NCI-H2227 (cell line): ENCODE measurements around the gene CENPB.

Source experiments
- DNase-seq: peaks from one replicate; lab custom pipeline; 2025; ENCODE audit not compliant: unreplicated experiment; lab: John Stamatoyannopoulos, UW

CENPB gene

DNA sequence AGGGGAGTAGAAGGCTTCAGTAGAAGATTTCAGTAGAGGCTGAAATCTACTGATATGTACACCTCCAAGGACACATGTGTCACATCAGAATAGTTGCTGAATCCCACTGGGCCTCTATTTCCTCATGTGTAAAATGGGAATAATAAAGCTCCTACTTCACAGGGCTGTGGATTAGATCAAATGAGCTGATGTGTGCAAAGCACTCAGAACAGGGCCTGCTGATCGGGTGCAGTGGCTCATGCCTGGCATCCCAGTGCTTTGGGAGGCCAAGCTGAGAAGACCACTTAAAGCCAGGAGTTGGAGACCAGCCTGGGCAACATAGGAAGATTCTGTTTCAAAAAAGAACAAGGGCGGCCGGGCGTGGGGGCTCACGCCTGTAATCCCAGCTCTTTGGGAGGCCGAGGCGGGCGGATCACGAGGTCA, 25.7 kb upstream of the CENPB start:
- DNase-seq, result no peak

DNA sequence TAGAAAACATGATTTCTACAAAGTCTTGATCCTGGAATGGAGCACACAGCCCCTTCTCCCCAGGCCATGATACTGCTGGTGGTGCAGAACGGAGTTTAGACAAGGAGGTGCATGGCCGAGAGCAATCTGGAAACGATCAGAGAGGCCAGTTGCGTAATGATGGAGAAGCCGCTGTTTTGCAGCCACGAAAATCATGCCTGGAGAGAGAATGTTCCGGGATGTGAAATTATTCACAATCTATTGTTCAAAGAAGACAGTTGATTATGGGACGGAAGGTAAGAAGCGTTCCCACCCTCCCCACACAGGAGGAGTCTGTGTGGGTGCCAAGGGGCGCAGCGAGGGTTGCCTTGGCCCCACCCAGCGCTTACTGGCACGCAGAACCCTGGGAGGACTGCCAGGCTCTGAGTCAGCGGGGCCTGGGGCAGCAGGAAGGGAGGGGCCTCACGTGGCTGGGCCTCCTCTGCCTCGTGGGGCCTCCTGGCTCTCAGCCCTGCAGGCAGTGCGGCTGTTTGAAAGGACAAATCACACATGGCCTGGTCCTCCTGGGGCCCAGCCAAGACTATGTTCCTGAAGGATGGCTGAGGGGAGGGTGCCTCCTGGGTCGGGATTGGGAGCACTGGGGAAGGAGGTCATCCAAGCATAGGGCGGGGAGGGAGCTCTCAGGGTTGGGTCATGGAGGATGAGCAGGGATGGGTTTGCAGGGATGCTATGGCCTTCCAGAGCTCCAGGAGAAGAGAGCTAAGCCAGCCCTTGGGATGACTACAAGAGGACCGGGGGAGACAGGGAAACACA, 25.1 kb upstream of the CENPB start:
- DNase-seq, result peak; percentile 59

DNA sequence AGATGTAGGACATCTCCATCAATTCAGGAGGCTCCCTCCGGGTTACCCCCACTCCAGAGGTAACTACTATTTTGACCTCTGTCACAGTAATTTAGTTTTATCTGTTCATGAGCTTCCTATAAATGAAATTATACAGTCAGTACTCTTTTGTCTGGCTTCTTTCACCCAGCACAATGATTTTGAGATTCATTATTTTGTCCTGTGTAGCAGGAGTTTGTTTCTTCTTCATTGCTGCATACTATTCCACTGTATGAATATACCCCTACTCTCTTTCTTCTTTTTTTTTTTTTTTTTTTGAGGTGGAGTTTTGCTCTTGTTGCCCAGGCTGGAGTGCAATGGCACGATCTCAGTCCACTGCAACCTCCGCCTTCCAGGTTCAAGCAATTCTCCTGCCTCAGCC, 22.0 kb upstream of the CENPB start:
- DNase-seq, result no peak

DNA sequence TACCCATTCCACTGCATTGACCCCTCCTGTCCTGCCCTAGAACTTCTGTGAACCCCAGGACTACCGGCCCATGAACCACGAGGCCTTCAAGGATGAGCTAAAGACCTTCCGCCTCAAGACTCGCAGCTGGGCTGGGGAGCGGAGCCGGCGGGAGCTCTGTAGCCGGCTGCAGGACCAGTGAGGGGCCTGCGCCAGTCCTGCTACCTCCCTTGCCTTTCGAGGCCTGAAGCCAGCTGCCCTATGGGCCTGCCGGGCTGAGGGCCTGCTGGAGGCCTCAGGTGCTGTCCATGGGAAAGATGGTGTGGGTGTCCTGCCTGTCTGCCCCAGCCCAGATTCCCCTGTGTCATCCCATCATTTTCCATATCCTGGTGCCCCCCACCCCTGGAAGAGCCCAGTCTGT, 18.2 kb upstream of the CENPB start:
- no peak for DNase-seq

DNA sequence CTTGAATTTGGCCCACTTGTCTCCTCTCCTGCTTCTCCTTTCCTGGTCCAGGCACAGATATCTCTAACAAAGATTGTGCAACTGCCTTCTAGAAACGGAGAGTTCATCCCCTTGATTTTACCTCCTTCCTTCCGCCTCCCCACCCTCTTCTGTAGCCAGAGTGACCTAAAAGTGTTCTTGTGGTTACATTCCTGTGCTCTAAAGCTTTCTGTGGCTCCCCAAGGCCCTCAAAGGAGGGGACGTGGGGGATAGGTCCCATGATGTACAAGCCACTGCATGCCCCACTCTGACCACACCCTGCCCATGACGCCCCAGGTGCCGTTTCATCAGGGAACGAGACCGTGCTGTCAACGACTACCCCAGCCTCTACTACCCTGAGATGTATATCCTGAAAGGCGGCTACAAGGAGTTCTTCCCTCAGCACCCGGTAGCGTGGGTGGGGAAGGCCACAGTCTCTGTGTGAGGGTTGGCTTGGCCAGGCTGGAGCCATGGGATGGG, 17.8 kb upstream of the CENPB start:
- no peak for DNase-seq

DNA sequence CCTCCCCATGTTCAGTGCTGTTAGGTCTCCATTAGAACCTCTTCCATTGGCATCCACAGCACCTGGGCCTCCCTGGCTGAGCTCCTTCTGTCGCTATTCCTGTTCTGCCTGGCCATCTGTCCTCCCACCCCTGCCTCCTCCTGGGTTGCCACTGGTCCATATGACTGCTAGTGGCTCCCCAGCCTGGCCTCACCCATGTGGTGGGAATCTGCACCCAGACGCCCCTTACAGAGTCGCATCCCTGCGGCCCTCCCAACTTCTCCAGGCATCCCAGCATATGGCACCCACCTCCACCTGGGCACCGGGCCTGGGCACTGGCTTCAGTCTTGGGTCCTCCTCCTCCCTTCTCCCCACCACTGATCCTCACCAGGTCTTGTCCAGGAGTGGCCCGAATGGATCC, 17.3 kb upstream of the CENPB start:
- no peak for DNase-seq

DNA sequence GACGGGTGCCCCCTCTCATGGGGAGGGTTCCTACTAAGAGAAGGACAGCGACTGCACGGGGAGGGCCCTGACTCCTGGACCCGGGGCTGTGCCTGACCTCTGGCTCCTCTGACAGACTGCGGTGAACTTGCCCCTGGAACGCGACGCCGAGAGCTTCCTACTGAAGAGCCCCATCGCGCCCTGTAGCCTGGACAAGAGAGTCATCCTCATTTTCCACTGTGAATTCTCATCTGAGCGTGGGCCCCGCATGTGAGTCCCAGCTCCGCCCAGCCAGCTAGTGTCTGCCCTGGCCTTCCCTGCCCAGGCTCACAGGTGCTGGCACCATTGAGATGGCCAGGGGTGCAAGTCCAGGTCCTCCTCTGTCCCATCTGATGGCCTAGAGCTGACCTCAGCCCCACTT, 16.7 kb upstream of the CENPB start:
- DNase-seq, result no peak

DNA sequence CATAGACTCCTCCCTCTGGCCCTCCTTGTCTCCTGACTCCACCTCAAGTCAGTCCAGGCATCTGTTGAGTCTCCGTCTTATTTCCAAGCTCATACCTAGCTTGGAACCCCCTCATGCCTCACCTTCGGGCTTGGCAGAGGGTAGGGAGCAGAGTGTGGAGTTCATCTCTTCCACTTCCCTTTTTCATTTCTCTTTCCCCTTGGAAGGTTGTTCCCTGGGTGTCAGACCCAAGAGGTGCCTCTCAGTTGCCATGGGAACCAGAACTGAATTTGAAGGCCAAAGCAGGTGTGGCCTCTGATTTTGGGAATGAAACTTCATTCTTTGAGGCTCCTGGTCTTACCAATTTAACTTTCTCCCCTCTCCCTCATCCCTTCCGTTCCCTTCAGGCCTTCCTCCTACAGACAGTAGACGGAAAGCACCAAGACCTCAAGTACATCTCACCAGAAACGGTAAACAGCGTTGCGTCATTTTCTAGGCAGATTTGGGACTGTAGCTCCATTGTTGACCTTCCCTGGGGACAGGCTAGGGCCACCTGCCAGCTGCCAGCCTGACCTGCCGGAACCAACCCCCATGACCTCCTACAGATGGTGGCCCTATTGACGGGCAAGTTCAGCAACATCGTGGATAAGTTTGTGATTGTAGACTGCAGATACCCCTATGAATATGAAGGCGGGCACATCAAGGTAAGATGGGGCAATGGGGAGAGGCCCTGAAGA, 16.1 kb upstream of the CENPB start:
- no peak for DNase-seq

DNA sequence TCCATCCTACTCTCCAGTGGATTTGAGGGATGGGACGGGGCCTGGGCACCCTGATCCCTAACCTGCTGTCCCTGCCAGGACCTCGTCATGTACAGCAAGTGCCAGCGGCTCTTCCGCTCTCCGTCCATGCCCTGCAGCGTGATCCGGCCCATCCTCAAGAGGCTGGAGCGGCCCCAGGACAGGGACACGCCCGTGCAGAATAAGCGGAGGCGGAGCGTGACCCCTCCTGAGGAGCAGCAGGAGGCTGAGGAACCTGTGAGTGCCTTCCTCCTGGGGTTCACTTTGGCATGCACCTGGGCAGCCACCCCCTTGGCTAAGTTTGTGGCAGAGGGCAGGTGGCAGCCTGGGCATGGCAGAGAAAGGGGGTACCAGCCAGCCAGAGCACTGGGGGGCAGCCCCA, 15.3 kb upstream of the CENPB start:
- no peak for DNase-seq

DNA sequence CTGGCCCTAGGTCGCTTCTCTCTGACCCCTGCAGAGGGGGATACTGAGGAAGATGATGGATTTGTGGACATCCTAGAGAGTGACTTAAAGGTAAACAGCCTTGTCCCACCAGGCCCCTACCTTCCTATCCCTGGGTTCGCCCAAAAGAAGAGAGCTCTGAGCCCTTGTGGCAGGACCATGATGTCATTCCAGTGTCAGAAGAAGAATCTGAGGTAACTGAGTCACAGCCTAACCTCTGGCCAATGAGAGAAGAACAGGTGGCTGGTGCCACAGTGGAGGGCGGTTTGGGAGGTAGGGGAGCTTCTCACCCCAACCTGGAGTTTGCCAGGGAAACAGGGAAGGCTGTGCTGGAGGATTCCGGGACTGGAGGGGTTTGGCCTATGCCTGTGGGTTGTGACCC, 14.8 kb upstream of the CENPB start:
- no peak for DNase-seq

DNA sequence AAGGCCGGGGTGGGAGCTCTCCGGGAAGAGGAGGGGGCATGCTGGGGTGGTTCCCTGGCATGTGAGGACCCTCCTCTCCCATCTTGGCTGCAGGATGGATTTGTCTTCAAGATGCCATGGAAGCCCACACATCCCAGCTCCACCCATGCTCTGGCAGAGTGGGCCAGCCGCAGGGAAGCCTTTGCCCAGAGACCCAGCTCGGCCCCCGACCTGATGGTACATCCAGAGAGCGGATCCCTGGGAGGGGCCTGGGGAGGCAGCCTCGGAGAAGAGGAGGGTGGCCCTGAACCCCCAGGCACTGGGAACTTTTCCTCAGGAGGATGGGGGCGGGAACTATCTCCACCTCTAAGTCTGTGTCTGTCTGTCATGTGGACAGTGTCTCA, 14.3 kb upstream of the CENPB start:
- DNase-seq, result no peak

DNA sequence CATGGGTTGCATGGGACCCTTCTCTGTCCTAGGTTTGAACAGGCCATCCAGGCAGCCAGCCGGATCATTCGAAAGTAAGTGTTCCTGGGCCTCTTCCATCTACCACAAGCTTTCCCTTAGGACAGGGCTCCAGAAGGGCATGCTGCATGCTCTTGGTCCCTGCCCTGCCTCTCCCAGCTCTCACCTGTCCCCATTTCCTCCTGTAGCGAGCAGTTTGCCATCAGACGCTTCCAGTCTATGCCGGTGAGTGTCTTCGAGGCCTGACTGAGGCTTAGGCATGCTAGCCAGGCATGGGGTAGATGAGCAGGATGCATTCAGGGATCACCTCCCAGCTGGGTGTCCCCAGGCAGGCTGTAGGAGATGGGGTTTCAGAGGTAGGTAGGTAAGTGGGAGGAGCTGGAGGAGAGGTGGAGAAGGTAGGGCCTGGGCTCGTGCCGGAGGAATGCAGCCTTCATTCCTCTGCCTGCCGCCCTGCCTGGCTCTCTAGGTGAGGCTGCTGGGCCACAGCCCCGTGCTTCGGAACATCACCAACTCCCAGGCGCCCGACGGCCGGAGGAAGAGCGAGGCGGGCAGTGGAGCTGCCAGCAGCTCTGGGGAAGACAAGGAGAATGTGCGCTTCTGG, 13.8 kb upstream of the CENPB start:
- no peak for DNase-seq

DNA sequence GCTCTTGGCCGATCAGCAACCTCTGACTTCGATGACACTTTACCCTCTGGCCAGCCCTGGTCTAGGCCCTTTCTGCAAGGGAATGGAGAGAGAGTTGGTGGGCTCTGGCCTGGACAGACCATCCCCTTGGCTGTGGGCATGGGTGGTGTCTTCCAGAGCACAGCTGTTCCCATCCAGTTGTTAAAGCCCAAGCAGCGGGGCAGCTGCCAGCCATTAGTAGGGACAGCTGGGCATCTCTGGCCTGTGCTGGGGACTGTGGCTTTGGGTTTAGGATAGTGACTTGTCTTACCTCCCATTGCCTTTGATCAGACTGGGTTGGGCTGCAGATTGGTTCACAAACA, 12.3 kb upstream of the CENPB start:
- DNase-seq, result no peak

DNA sequence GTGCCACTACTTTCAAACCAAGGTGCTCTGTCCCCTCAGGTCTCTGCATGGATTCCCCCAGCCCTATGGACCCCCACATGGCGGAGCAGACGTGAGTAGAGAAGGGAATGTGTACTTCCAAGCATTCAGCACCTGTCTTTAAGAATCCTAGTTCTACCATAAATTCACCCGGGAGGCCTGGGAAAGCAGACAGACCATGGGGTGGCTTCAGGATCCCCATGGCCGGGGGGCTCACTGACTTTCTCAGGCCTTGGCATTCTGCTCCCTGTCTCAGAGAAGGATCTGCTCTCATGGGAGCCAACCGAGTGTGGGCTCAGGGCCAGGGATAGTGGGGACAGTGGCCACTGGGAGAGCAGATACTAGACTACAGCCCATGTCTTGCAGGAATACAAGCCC, 11.8 kb upstream of the CENPB start:
- no peak for DNase-seq

DNA sequence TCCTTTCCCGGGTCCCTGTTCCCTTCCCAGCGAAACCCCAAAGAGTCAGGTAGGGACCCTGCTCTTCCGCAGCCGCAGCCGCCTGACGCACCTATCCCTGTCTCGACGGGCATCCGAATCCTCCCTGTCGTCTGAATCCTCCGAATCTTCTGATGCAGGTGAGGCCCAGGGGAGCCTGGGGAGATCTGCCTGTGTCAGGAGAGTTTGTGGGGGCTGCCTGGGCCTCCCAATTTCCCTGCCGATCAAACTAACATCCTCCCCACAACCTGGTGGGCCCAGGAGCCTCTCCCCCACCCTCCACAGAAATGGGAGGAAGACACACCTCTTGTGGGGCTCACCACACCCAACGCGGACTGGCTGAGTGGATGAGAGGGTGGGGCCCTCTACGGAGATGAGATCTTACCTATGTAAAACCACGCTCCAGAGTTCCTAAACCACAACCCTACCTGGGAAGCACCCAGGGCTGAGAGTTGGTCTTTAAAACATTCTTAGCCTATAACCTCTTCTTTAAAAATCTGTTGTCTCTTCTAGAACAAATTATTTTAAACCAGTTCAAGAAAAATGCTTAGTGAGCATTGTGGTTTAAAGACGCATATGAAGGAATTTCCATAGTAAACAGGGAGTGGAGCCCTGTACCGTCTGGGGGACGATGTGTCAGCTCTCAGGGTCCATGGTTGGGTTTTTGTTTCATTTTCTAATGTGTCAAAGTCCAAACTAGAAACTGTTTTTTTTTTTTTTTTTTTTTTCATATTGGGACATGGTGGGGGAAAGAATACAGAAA, 11.2 kb upstream of the CENPB start:
- no peak for DNase-seq

DNA sequence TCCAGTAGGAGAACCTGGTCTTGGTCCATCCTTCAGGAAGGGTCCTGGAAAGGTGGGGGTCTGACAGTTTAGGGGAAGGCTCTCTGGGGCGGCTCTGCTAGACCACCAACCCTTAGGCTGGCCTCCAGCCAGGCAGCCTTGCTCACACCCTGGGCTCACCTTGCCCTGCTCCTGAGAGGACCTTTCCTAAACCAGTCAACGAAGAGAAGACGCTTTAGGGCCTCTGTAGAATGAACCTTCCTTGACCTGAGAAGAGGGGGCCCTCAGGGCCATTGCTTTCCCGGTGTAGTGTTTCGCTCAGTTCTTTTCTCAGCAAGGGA, 10.6 kb upstream of the CENPB start:
- DNase-seq, result no peak

DNA sequence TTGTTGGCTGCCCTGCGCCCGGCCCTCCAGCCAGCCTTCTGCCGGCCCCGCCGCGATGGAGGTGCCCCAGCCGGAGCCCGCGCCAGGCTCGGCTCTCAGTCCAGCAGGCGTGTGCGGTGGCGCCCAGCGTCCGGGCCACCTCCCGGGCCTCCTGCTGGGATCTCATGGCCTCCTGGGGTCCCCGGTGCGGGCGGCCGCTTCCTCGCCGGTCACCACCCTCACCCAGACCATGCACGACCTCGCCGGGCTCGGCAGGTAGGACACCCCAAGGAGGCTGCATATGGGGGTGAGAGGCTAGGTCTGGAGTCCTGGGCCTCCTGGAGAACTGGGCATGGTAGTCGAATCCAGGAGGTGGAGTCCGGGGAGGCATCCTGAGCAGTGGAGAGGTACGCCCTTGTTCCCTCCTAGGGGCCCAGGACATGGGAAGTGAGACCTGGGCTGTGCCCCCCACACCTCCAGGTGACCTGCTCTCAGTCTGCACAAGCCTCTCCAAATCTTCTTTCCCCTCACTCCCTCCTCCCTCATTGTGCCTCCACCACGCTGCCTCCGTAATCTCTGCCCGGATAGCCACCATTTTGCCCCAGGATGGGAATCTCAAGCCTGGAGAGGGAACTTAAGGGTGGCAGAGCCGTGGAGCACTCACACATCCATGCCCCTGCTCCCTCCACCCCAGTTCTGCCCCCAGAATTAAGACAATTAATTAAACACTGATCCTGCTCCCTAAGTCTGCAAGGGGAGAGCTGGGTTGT, 10.1 kb upstream of the CENPB start:
- DNase-seq, result no peak

DNA sequence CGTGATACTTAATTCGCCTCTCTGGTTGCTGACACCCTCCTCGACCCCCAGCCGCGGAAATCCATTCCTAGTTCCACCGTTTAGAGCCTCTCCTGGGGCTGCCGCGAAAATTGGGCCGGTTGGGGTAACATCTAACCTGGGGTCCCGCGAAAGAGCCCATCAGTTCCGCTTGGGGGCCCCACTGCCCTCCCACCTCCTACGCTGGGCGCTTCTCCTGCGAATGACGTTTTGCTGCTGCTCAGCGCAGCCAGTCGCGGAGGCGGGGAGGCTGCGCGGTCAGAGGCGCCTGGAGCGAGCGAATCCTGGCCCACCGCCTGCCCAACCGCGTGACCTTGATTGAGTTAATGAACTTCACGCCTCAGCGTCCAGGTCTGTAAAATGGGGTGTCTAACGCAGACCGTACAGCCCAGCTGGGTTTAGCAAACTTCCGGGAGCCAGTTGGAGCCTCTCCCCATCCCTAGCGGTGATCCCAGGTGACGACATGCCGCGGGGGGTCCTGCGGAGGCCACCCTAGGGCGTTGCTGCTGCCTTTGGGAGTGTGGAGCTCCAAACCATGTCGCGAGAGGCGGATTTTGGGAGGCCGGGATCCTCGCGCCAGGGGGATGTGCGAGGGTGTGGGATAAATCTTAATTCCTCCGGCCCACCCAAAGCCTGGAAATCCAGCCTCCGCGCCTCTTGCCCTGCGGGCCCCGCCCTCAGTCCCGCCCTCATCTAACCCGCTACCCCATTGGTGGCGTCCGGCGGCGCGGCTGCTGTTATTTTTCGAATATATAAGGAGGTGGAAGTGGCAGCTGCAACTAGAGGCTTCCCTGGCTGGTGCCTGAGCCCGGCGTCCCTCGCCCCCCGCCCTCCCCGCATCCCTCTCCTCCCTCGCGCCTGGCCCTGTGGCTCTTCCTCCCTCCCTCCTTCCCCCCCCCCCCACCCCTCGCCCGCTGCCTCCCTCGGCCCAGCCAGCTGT, 9.2 kb upstream of the CENPB start, which contains the start of gene CDC25B:
Gene CDC25B, plus strand, starts transcription at position 800 of the 958 bp plus-strand sequence. CDS start 222 bp downstream, outside the sequence.
- DNase-seq, result peak; percentile 96

DNA sequence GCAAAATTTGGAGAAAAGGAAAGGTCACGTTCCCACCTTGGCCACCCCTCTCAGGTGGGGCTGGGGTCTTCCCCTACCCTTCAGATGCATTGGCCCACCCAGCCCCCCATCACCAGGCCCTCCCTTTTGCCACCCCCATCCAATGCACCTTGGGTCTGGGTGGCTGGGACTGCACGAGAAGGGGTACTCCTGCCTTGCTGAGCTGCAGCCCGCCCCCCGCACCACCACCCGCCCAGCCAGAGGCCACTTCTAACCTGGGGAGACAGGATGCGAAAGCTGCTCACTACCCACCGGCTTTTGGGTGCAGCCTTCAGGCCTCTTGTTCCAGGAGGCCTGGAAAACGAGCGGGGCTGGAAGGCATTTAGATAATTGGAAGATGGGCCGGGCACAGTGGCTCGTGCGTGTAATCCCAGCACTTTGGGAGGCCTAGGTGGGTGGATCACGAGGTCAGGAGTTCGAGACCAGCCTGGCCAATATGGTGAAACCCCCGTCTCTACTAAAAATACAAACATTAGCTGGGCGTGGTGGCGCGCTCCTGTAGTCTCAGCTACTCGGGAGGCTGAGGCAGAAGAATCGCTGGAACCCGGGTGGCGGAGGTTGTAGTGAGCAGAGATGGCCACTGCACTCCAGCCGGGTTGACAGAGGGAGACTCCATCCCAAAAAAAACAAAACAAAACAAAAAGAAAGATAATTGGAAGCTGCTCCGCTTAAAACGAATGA, 8.3 kb upstream of the CENPB start:
- no peak for DNase-seq
